ENCODE results near the gene SEPTIN8. TPM values are rescaled to one million over a fixed set of nuclear protein-coding genes. Genes with fewer than 3 reads are reported as not detected.

The SEPTIN8 gene
- total and polyA plus RNA-seq, 10 of the 15 experiments (the other 5 are each of a cell fraction or from before 2014, with no cell fraction given): 6.1 to 96.1 (median 29.4) TPM

- no peak for TF ChIP-seq REST (IDR thresholded peaks at IDR 0.05; ENCODE audit: low read depth, low read length)
- TF ChIP-seq SKIL (IDR thresholded peaks at IDR 0.05; ENCODE audit: low read depth, poor library complexity, severe bottlenecking): no peak
- TF ChIP-seq MXI1 (IDR thresholded peaks at IDR 0.05; ENCODE audit: low read depth, low read length): no peak
- 0 out of 2 replicates have a peak, but pooled peaks have one; percentile 4 for TF ChIP-seq RUNX3 (IDR thresholded peaks at IDR 0.05; ENCODE audit: low read length)
- TF ChIP-seq E4F1 (IDR thresholded peaks at IDR 0.05; ENCODE audit: borderline replicate concordance, partially characterized antibody): no peak
- TF ChIP-seq MYB (IDR thresholded peaks at IDR 0.05; ENCODE audit: borderline replicate concordance, low read depth, low read length): no peak
- TF ChIP-seq POLR2A (IDR thresholded peaks at IDR 0.05; ENCODE audit: low read depth, low read length): peak; percentile 89
- TF ChIP-seq HCFC1 (IDR thresholded peaks at IDR 0.05; ENCODE audit: low read length): no peak
- no peak for TF ChIP-seq STAT3 (IDR thresholded peaks at IDR 0.05; ENCODE audit: low read depth, low read length)
- peak; percentile 97 for TF ChIP-seq LARP7 (IDR thresholded peaks at IDR 0.05)
- TF ChIP-seq CHD2 (IDR thresholded peaks at IDR 0.05; ENCODE audit: borderline replicate concordance, low read depth, low read length): peak; percentile 55; the same call in 1 of the 2 replicates
- TF ChIP-seq NKRF (conservative IDR thresholded peaks at IDR 0.05): peak; percentile 91
- 0 out of 2 replicates have a peak, but pooled peaks have one; percentile 52 for TF ChIP-seq TCF3 (IDR thresholded peaks at IDR 0.05; ENCODE audit: borderline replicate concordance, insufficient read depth, low read depth, low read length)
- no peak for TF ChIP-seq NR2C1 (IDR thresholded peaks at IDR 0.05)
These were observed 39.9 kb downstream of the SEPTIN8 start, which contains the start of gene KIF3A (continued) for GRCh38 chr5:132736853-132737833.

All from GM12878 (cell line).